ENCODE results near the gene MORF4L1.

MORF4L1 gene

DNA sequence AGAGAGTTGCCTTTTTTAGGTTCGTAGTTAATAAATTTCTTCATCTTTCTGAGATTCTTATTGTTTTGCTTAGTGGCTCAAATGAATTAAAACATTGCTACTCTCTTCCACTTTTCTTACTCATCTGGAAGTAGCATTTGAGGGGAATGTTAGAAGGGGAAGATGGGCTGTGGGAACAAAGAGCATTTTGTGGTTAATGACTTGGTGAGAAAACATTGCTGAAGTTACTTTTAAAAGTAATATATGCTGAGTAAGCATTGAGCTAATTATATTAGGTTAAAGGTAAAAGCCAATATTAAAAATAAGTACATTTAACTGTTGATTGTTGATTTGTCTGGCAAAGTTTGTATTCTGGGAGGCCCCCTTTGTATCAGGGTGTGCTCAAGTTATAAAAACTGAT is 5.7 kb downstream of the MORF4L1 start:
- H3K4me3 ChIP-seq (ENCODE audit: low read depth, low read length), result no peak overlapping the region

DNA sequence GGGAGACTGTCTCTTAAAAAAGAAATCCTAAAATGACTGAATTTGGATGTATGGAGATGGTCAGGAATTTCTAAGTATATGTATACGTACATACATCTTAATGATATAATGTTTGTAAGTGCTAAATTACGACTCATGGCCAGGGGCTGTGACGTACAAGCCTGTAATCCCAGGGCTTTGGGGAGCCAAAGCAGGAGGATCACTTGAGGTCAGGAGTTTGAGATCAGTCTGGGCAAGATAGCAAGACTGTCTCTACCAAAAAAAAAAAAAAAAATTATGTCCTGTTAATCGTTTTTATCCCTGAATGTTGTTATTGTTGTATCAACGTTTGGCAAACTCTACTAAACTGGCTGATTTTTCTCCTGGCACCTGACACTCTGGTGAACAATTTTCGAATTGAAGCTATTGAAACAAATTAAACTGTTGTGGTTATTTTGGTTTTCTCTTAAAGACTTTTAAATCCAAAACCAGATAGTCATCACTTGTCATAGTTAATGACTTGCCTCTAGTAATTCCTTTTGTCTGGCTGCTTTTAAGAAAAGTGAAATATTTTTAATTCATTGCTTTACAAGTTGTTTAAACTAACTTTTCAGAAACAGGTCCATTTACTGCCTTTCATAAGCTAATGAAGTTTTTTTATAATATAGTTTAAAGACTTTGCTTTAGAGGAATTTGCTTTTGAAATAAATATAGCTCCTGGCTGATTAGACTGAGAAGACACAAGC is 7.0 kb downstream of the MORF4L1 start:
- H3K4me3 ChIP-seq (ENCODE audit: low read depth, low read length), result no peak overlapping the region
- TF ChIP-seq, protein P1, sequence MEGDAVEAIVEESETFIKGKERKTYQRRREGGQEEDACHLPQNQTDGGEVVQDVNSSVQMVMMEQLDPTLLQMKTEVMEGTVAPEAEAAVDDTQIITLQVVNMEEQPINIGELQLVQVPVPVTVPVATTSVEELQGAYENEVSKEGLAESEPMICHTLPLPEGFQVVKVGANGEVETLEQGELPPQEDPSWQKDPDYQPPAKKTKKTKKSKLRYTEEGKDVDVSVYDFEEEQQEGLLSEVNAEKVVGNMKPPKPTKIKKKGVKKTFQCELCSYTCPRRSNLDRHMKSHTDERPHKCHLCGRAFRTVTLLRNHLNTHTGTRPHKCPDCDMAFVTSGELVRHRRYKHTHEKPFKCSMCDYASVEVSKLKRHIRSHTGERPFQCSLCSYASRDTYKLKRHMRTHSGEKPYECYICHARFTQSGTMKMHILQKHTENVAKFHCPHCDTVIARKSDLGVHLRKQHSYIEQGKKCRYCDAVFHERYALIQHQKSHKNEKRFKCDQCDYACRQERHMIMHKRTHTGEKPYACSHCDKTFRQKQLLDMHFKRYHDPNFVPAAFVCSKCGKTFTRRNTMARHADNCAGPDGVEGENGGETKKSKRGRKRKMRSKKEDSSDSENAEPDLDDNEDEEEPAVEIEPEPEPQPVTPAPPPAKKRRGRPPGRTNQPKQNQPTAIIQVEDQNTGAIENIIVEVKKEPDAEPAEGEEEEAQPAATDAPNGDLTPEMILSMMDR (IDR thresholded peaks at IDR 0.05; ENCODE audit: low read depth, low read length), result no peak

More for the DNA sequence above, 5.7 kb downstream of the MORF4L1 start:
- TF ChIP-seq, protein P1 (IDR thresholded peaks at IDR 0.05; ENCODE audit: low read depth, low read length), result no peak

DNA sequence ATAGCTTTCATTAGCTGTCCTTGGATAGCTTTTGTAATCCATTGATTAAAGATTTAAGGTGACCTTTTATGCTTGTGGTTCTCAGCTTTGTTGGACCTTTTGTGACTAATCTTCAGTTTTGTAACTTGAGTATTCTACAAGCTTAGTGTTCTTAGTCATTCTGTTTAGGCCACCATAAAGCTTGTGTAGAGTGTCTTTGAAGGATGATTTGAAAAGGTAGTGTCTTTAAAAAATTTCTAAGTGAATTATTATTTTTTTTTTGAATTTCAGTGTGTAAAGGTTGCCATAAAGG is 7.5 kb downstream of the MORF4L1 start:
- H3K4me3 ChIP-seq (ENCODE audit: low read depth, low read length), result no peak overlapping the region
- TF ChIP-seq, protein P1 (IDR thresholded peaks at IDR 0.05; ENCODE audit: low read depth, low read length), result no peak

DNA sequence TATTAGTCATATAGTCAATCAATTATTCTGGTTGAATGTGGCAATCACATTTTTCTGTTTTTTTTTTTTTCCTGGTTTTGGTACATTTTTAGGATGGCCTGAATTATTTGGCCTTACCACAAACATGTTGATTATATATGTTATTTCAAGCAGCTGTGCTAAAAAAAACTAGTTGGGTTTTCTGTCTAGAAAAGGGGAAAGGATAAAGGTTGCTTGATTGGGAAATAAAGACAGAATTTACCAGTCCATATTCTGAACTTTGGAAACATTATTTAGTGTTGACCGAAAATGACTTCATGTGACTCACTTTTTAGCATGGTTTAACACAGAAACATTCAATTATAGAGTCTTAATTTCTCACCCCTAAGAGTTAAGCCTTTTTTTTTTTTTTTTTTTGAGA is 8.1 kb downstream of the MORF4L1 start:
- no peak overlapping the region for H3K4me3 ChIP-seq (ENCODE audit: low read depth, low read length)

DNA sequence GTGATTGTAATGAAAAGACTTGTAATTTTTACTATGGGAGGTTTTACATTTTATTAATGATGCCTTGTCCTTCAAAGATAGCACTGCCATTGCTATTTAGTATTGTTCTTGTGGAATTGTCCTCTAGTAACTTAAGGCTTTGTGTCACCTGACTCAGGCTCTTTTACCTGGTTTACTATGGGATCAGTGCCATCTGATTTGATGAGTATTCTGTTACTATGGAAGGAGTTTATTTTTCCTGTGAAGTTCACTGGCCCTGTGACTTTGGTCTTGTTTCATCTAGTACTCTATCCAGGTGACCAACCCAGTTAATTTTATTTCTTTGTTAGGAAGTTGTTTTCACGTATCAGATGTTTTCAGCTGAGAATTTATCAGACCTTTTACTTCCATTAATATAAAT is 9.0 kb downstream of the MORF4L1 start:
- no peak overlapping the region for H3K4me3 ChIP-seq (ENCODE audit: low read depth, low read length)
- TF ChIP-seq, protein P1 (IDR thresholded peaks at IDR 0.05; ENCODE audit: low read depth, low read length), result no peak

More for the DNA sequence above, 8.1 kb downstream of the MORF4L1 start:
- TF ChIP-seq, protein P1 (IDR thresholded peaks at IDR 0.05; ENCODE audit: low read depth, low read length), result no peak

DNA sequence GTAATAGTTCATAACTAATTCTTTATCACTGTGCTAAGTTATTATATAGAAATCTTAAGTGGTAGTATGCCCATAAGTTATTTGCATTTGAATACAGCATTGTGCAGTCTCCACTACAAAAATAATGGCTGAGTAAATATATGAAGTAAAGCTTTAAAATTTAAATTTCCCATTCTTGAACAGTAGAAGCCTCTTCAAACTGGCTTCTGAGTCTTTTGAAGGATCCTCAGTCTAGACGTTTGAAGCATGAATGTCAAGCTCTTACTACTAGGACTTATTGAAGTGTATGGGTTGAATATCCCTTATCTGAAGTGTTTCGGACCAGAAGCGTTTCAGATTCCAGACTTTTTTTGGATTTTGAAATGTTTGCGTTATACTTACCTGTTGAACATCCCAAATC is 16.3 kb downstream of the MORF4L1 start:
- no peak overlapping the region for H3K4me3 ChIP-seq (ENCODE audit: low read depth, low read length)
- TF ChIP-seq, protein P1 (IDR thresholded peaks at IDR 0.05; ENCODE audit: low read depth, low read length), result no peak

DNA sequence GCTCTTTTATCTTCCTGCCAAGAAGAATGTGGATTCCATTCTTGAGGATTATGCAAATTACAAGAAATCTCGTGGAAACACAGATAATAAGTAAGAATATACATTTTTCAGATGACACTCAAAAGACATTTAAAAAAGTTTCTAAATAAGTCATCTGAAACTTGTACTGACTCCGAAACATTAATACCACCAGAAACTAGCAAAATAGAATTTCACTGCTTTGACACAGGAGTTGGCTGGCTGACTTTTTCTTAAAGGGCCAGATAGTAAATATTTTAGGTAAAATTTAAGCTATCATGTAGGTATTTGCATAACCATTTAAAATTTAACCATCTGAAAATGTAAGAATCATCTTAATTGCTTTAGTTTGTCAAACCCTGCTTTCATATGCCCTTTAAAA is 20.8 kb downstream of the MORF4L1 start:
- no peak overlapping the region for H3K4me3 ChIP-seq (ENCODE audit: low read depth, low read length)
- TF ChIP-seq, protein P1 (IDR thresholded peaks at IDR 0.05; ENCODE audit: low read depth, low read length), result no peak
